ENCODE results near the gene CHRM2. TPM values are rescaled to one million over a fixed set of nuclear protein-coding genes. Genes with fewer than 3 reads are reported as not detected.

CHRM2 gene
- total RNA-seq, 1 donor from 2014 or later = 1.1 TPM

- no peak for DNase-seq
- no peak overlapping the region for H3K4me3 ChIP-seq
- intact Hi-C loops (cut with DNase I) = no loop called here
- TF ChIP-seq, protein P1, sequence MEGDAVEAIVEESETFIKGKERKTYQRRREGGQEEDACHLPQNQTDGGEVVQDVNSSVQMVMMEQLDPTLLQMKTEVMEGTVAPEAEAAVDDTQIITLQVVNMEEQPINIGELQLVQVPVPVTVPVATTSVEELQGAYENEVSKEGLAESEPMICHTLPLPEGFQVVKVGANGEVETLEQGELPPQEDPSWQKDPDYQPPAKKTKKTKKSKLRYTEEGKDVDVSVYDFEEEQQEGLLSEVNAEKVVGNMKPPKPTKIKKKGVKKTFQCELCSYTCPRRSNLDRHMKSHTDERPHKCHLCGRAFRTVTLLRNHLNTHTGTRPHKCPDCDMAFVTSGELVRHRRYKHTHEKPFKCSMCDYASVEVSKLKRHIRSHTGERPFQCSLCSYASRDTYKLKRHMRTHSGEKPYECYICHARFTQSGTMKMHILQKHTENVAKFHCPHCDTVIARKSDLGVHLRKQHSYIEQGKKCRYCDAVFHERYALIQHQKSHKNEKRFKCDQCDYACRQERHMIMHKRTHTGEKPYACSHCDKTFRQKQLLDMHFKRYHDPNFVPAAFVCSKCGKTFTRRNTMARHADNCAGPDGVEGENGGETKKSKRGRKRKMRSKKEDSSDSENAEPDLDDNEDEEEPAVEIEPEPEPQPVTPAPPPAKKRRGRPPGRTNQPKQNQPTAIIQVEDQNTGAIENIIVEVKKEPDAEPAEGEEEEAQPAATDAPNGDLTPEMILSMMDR (IDR thresholded peaks at IDR 0.05) = no peak
- H3K4me1 ChIP-seq = peaks cover 4% of the 10 kb centered on the region
- H3K27me3 ChIP-seq = no peaks in the 10 kb centered on the region
- no peaks in the 10 kb centered on the region for H3K36me3 ChIP-seq
- H3K9me3 ChIP-seq = no peaks in the 10 kb centered on the region
- ATAC-seq = no peak
- H3K27ac ChIP-seq = no peak overlapping the region
These were observed 132.6 kb downstream of the CHRM2 start for GRCh38 chr7:137001041-137001440.

DNA sequence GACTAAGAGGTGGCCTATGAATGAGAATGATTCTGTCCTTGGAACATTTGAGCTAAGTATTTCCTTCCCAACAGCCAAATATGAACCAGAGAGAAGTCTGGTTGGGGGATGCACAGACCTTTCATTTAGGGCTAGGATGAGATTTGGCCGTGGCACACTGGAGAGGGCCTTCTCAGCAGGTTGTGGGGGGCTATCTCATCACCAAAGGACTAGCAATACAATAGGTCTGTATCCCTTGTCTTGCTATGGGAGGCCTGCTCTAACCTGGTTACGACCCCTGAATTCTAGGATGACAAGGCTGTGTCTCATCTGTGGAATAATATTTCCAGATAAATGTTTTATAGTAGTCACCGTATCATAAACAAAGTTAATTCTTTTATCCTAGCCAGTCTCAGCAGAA is 133.0 kb downstream of the CHRM2 start:
- H3K27me3 ChIP-seq = no peaks in the 10 kb centered on the region
- no peak overlapping the region for H3K4me3 ChIP-seq
- no peak overlapping the region for H3K27ac ChIP-seq
- peaks cover 7% of the 10 kb centered on the region for H3K4me1 ChIP-seq
- ATAC-seq (no peak), DNase-seq (no peak)
- intact Hi-C loops (cut with DNase I) = no loop called here
- H3K36me3 ChIP-seq = no peaks in the 10 kb centered on the region
- TF ChIP-seq, protein P1 (IDR thresholded peaks at IDR 0.05) = no peak
- no peaks in the 10 kb centered on the region for H3K9me3 ChIP-seq

DNA sequence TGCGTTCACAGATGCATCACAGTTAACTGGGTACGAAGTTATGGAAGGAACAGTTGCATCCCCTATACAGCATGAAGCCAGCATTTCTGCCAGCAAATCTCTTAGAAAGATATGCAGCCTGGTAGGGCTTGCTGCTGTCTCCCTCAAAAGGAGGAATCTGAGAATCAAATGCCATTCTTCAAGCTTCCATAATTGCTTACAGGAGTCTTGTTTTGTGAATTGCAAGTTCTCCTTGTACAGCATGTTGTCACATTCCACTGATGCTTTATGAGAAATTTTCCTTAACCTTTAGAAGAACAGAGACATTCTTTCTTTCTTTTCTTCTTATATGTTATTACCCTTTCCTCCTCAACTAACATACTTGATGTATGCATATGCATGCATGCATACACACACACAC is 134.6 kb downstream of the CHRM2 start:
- Histone ChIP-seq H3K4me1 (peaks cover 7% of the 10 kb centered on the region), H3K9me3 (no peaks in the 10 kb centered on the region), H3K4me3 (no peak overlapping the region), H3K36me3 (no peaks in the 10 kb centered on the region), H3K27ac (no peak overlapping the region), H3K27me3 (no peaks in the 10 kb centered on the region)
- ATAC-seq (no peak), DNase-seq (no peak)
- TF ChIP-seq, protein P1 (IDR thresholded peaks at IDR 0.05) = no peak
- intact Hi-C loops (cut with DNase I) = no loop called here

DNA sequence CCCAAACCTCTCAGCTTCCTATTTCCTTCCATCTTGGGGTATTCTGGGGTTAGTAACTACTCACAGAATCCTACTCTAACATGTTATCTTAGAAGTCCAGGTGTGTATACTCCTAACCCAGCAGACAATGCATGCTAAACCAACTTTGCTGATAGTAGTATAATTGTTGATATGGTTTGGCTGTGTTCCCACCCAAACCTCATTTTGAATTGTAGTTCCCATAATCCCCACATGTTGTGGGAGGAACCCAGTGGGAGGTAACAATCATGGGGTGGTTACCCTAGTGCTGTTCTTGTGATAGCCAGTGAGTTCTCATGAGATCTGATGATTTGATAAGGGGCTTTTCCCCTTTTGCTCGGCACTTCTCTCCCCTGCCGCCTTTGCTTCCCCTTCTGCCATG is 135.1 kb downstream of the CHRM2 start:
- H3K27me3 ChIP-seq = no peaks in the 10 kb centered on the region
- H3K4me1 ChIP-seq = peaks cover 7% of the 10 kb centered on the region
- no peaks in the 10 kb centered on the region for H3K9me3 ChIP-seq
- H3K27ac ChIP-seq = no peak overlapping the region
- intact Hi-C loops (cut with DNase I) = no loop called here
- no peak overlapping the region for H3K4me3 ChIP-seq
- TF ChIP-seq, protein P1 (IDR thresholded peaks at IDR 0.05) = no peak
- H3K36me3 ChIP-seq = no peaks in the 10 kb centered on the region
- no peak for DNase-seq
- no peak for ATAC-seq

DNA sequence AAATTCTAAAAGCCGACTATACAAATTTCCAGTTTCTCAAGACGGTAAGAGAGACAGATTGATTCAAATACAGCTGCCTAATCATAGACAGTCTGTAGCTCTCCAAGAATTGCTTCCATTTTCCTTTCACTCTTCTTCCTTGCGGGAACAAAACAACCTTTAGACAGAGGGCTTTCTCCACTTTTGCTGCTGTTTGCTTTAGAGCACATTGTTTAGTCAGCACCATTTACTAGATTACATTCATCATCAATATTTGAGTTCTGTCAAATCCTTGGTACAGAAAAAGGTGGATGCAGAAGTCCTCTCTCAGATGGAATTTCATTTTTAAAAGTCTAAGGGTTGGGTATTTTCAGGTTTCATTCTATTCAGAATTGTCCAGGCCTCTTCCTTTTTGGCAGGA is 137.4 kb downstream of the CHRM2 start:
- H3K27me3 ChIP-seq = no peaks in the 10 kb centered on the region
- H3K9me3 ChIP-seq = no peaks in the 10 kb centered on the region
- H3K36me3 ChIP-seq = no peaks in the 10 kb centered on the region
- H3K4me3 ChIP-seq = no peak overlapping the region
- peaks cover 7% of the 10 kb centered on the region for H3K4me1 ChIP-seq
- intact Hi-C loops (cut with DNase I) = no loop called here
- DNase-seq = no peak
- ATAC-seq = no peak
- TF ChIP-seq, protein P1 (IDR thresholded peaks at IDR 0.05) = no peak
- H3K27ac ChIP-seq = no peak overlapping the region

GRCh38 chr7:137006293-137006692 is 137.8 kb downstream of the CHRM2 start:
- Histone ChIP-seq H3K27me3 (no peaks in the 10 kb centered on the region), H3K9me3 (no peaks in the 10 kb centered on the region), H3K4me1 (peaks cover 7% of the 10 kb centered on the region), H3K4me3 (no peak overlapping the region), H3K27ac (no peak overlapping the region), H3K36me3 (no peaks in the 10 kb centered on the region)
- intact Hi-C loops (cut with DNase I) = no loop called here
- TF ChIP-seq, protein P1 (IDR thresholded peaks at IDR 0.05) = no peak
- ATAC-seq (no peak), DNase-seq (no peak)

All from upper lobe of right lung (tissue), 1 donor.